Measurements from ENCODE around the gene DLG4. TPM values are rescaled to one million over a fixed set of nuclear protein-coding genes. Genes with fewer than 3 reads are reported as not detected.
A peak's percentile ranks its signal among the peaks of the same experiment; 100 is the strongest.

The DLG4 gene
- total RNA-seq, 1 donor from 2014 or later = 44.3 TPM

DNA sequence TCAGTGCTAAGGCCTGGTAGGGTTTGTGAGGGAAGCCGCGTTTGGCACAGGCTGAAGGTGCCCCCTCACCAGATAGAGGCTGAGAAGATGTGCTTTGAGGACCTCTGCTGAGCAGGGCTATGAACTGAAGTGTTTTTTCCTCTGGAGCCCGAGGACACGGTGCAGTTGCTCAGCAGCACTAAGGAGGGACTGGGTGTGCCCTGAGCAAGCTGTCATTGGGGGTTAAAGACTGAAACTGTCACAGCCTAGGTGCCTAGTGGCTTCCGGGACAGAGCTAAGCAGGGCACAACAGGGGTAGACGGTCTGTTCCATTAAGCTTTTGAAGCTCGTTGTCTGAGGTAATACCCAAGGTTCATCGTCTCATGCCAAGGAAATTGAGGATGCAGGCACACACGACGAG lies 80.2 kb downstream of the DLG4 start:
- peaks cover 4% of the 10 kb centered on the region for H3K4me1 Mint-ChIP-seq (ENCODE audit: unreplicated experiment)
- H3K9me3 Mint-ChIP-seq (ENCODE audit: unreplicated experiment) = no peaks in the 10 kb centered on the region
- H3K4me3 Mint-ChIP-seq (ENCODE audit: unreplicated experiment) = no peak overlapping the region
- H3K27me3 Mint-ChIP-seq (ENCODE audit: unreplicated experiment) = peaks cover 4% of the 10 kb centered on the region
- DNase-seq (ENCODE audit: low spot score) = no peak
- H3K27ac Mint-ChIP-seq (ENCODE audit: unreplicated experiment) = no peak overlapping the region
- TF ChIP-seq CTCF (IDR thresholded peaks at IDR 0.05; ENCODE audit: unreplicated experiment) = no peak
- H3K36me3 Mint-ChIP-seq (ENCODE audit: low read depth, unreplicated experiment) = no peaks in the 10 kb centered on the region

- DNase-seq (ENCODE audit: low spot score) = no peak
- Mint-ChIP-seq H3K4me1 (ENCODE audit: unreplicated experiment) (peaks cover 6% of the 10 kb centered on the region), H3K9me3 (ENCODE audit: unreplicated experiment) (no peaks in the 10 kb centered on the region), H3K27ac (ENCODE audit: unreplicated experiment) (no peak overlapping the region), H3K36me3 (ENCODE audit: low read depth, unreplicated experiment) (no peaks in the 10 kb centered on the region), H3K4me3 (ENCODE audit: unreplicated experiment) (no peak overlapping the region), H3K27me3 (ENCODE audit: unreplicated experiment) (peaks cover 4% of the 10 kb centered on the region)
- TF ChIP-seq CTCF (IDR thresholded peaks at IDR 0.05; ENCODE audit: unreplicated experiment) = no peak
Observed at GRCh38 chr17:7138800-7139381, 80.7 kb downstream of the DLG4 start.

DNA sequence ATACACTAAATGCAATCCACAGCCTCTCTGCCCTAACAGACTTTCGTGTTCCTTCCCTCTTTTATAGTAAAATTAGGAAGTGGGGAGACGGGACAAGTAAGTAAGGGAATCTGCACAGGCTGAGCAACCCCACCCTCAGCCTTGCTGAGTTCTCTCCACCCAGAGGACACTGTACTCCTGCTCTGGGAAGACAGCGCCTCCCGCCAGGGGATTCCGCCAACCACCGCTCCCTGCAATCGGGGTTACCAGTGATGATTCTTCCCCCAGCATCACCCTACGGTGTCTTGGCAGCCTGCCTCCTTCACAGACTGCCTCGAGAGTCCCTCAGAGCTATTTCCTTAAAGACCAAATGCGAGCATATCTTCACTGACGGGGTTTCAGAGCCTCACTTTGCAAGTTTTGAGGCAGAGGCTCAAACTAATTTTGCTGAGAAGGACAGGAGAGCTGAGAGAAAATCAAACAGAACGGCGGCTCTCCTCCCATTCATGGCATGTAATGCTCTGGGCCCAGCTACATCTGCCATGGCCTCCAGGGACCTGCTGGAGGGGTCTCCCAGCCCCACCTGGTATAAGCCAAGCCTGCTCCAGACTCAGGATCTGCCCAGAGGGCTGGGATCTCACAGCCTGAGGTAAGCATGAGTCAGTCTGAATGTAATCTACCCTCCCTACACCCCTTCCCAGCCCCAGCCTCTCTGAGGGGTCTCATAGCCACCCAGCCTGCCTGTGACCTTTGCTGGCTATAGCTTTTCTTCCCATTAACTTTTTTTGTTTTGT lies 82.3 kb downstream of the DLG4 start:
- Mint-ChIP-seq H3K4me3 (ENCODE audit: unreplicated experiment) (no peak overlapping the region), H3K9me3 (ENCODE audit: unreplicated experiment) (no peaks in the 10 kb centered on the region), H3K27me3 (ENCODE audit: unreplicated experiment) (peaks cover 10% of the 10 kb centered on the region), H3K4me1 (ENCODE audit: unreplicated experiment) (peaks cover 18% of the 10 kb centered on the region), H3K27ac (ENCODE audit: unreplicated experiment) (no peak overlapping the region), H3K36me3 (ENCODE audit: low read depth, unreplicated experiment) (no peaks in the 10 kb centered on the region)
- no peak for TF ChIP-seq CTCF (IDR thresholded peaks at IDR 0.05; ENCODE audit: unreplicated experiment)
- no peak for DNase-seq (ENCODE audit: low spot score)

Small RNA genes within 50 kb of the gene (microRNA-seq; reads per million reads assigned to microRNA genes)
- gene MIR324 (ENCODE audit: unreplicated experiment) = 1,956 reads per million, percentile 95 among the genes with 10 or more reads in this experiment

Other genes starting within 250 kb of the DLG4 start
- gene ALOX12, start 223.8 kb downstream of the DLG4 start, total RNA-seq (ENCODE audit: unreplicated experiment) = not detected
- 249 TPM for gene RNASEK, start 207.2 kb downstream of the DLG4 start, total RNA-seq (ENCODE audit: unreplicated experiment)
- gene BCL6B, start 196.8 kb downstream of the DLG4 start, total RNA-seq (ENCODE audit: unreplicated experiment) = 271 TPM
- 25.8 TPM for gene SLC16A13, start 183.8 kb downstream of the DLG4 start, total RNA-seq (ENCODE audit: unreplicated experiment)
- gene SLC16A11, start 175.7 kb downstream of the DLG4 start, total RNA-seq (ENCODE audit: unreplicated experiment) = 0.33 TPM
- gene CLEC10A, start 139.6 kb downstream of the DLG4 start, total RNA-seq (ENCODE audit: unreplicated experiment) = 30.4 TPM
- 0.41 TPM for gene ASGR2, start 105.0 kb downstream of the DLG4 start, total RNA-seq (ENCODE audit: unreplicated experiment)
- gene ASGR1, start 40.5 kb downstream of the DLG4 start, total RNA-seq (ENCODE audit: unreplicated experiment) = 23.9 TPM
- gene ACADVL, start 102 bp upstream of the DLG4 start, total RNA-seq (ENCODE audit: unreplicated experiment) = 281 TPM
- 58.2 TPM for gene DVL2, start 14.7 kb upstream of the DLG4 start, total RNA-seq (ENCODE audit: unreplicated experiment)
- gene PHF23, start 19.6 kb upstream of the DLG4 start, total RNA-seq (ENCODE audit: unreplicated experiment) = 80.9 TPM
- gene GABARAP, start 22.6 kb upstream of the DLG4 start, total RNA-seq (ENCODE audit: unreplicated experiment) = 418 TPM
- 148 TPM for gene CTDNEP1, start 31.9 kb upstream of the DLG4 start, total RNA-seq (ENCODE audit: unreplicated experiment)
- gene ELP5, start 32.4 kb upstream of the DLG4 start, total RNA-seq (ENCODE audit: unreplicated experiment) = 36.9 TPM
- gene CLDN7, start 42.6 kb upstream of the DLG4 start, total RNA-seq (ENCODE audit: unreplicated experiment) = 65.7 TPM
- gene SLC2A4, start 61.9 kb upstream of the DLG4 start, total RNA-seq (ENCODE audit: unreplicated experiment) = 2.2 TPM
- 14.6 TPM for gene YBX2, start 74.8 kb upstream of the DLG4 start, total RNA-seq (ENCODE audit: unreplicated experiment)
- gene EIF5A, start 87.8 kb upstream of the DLG4 start, total RNA-seq (ENCODE audit: unreplicated experiment) = 362 TPM
- 56.8 TPM for gene GPS2, start 95.5 kb upstream of the DLG4 start, total RNA-seq (ENCODE audit: unreplicated experiment)
- gene NEURL4, start 109.5 kb upstream of the DLG4 start, total RNA-seq (ENCODE audit: unreplicated experiment) = 55.7 TPM
- 5.5 TPM for gene ACAP1, start 116.7 kb upstream of the DLG4 start, total RNA-seq (ENCODE audit: unreplicated experiment)
- gene KCTD11, start 132.3 kb upstream of the DLG4 start, total RNA-seq (ENCODE audit: unreplicated experiment) = 4.8 TPM
- gene TMEM95, start 135.3 kb upstream of the DLG4 start, total RNA-seq (ENCODE audit: unreplicated experiment) = not detected
- gene TNK1, start 161.3 kb upstream of the DLG4 start, total RNA-seq (ENCODE audit: unreplicated experiment) = 1.7 TPM
- 74.2 TPM for gene PLSCR3, start 174.7 kb upstream of the DLG4 start, total RNA-seq (ENCODE audit: unreplicated experiment)
- 94.7 TPM for gene TMEM256, start 184.3 kb upstream of the DLG4 start, total RNA-seq (ENCODE audit: unreplicated experiment)
- gene NLGN2, start 188.0 kb upstream of the DLG4 start, total RNA-seq (ENCODE audit: unreplicated experiment) = 54.8 TPM
- gene SPEM1, start 200.5 kb upstream of the DLG4 start, total RNA-seq (ENCODE audit: unreplicated experiment) = 0.38 TPM
- gene SPEM2, start 205.8 kb upstream of the DLG4 start, total RNA-seq (ENCODE audit: unreplicated experiment) = 0.15 TPM
- not detected for gene SPEM3, start 209.0 kb upstream of the DLG4 start, total RNA-seq (ENCODE audit: unreplicated experiment)
- 6.1 TPM for gene TMEM102, start 215.6 kb upstream of the DLG4 start, total RNA-seq (ENCODE audit: unreplicated experiment)
- 19.7 TPM for gene FGF11, start 219.7 kb upstream of the DLG4 start, total RNA-seq (ENCODE audit: unreplicated experiment)
- 11.8 TPM for gene CHRNB1, start 225.2 kb upstream of the DLG4 start, total RNA-seq (ENCODE audit: unreplicated experiment)